NCI-H345 treated with DMSO at 0.1 percent for 48 hours (cell line): ENCODE results near the gene ARIH2.
"Not testable (repeated sequence)": the region's sequence is repeated elsewhere in the genome, so short reads cannot be mapped to it uniquely, and the experiment has no call there.

Source experiments
- DNase-seq: peaks from one replicate; lab custom pipeline; 2025; ENCODE audit not compliant: unreplicated experiment; lab: John Stamatoyannopoulos, UW

Gene ARIH2

GRCh38 chr3:49001155-49001554, 82.5 kb downstream of the ARIH2 start:
- no peak for DNase-seq

GRCh38 chr3:49004352-49005302, 86.0 kb downstream of the ARIH2 start:
- DNase-seq: no peak

- DNase-seq: no peak
Observed at GRCh38 chr3:49005303-49005680, 86.7 kb downstream of the ARIH2 start.

- no peak for DNase-seq
Observed at GRCh38 chr3:49005998-49006397, 87.4 kb downstream of the ARIH2 start.

GRCh38 chr3:49006408-49007067, 87.9 kb downstream of the ARIH2 start:
- no peak for DNase-seq

DNA sequence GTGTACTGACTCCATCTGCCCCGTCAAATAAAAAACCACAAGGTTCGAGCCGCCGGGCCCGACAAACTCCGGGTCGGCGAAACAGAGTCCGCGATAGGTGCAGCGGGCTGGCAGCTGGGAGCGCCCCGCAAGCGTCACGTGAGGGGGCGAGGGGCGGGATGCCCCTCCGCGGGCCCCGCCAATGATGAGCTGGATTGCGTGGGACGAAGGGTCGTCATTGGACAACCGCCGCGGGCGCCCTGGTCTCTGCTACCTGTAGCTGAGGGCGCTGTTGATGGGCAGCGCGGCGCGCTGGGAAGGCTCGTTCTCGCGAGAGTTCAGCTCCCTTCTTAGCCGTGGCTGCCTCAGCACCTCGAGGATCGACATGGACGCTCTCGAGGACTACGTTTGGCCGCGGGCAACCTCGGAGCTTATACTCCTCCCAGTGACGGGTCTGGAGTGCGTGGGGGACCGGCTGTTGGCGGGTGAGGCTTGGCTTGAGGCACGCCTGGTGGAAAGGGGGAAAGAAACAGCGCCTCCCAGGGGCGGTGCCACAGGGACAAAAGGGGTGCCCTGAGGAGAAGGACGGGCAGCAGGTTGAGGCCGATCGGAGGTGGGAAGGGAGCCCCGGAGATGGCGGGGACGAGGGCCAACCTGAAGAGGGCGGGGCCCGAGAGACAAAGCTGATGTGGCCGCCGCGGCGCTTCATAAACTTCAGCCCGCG, 88.6 kb downstream of the ARIH2 start, which contains the start of gene WDR6:
Gene WDR6, plus strand, starts transcription at position 324 of the 703 bp plus-strand sequence. Its CDS starts 41 bp downstream, at position 365.
- peak; percentile 79 for DNase-seq

GRCh38 chr3:49007771-49008528, 89.3 kb downstream of the ARIH2 start:
- no peak for DNase-seq

DNA sequence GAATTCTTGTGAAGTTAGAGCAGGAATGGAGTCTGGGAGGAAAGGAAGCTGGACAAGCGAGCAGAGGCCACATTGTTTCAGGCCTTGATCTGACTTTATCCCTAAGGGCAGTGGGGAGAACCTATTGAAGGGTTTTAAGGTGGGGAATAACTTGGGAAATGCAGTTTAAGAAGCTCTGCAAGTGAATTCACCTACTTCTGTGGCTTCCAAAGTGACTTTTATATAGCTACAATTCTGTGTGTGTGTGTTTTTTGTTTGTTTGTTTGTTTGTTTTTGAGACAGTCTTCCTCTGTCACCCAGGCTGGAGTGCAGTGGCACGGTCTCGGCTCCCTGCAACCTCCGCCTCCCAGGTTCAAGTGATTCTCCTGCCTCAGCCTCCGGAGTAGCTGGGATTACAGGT, 90.0 kb downstream of the ARIH2 start:
- DNase-seq: not testable (repeated sequence)

- DNase-seq: no peak
Observed at GRCh38 chr3:49009396-49009795, 90.8 kb downstream of the ARIH2 start.

DNA sequence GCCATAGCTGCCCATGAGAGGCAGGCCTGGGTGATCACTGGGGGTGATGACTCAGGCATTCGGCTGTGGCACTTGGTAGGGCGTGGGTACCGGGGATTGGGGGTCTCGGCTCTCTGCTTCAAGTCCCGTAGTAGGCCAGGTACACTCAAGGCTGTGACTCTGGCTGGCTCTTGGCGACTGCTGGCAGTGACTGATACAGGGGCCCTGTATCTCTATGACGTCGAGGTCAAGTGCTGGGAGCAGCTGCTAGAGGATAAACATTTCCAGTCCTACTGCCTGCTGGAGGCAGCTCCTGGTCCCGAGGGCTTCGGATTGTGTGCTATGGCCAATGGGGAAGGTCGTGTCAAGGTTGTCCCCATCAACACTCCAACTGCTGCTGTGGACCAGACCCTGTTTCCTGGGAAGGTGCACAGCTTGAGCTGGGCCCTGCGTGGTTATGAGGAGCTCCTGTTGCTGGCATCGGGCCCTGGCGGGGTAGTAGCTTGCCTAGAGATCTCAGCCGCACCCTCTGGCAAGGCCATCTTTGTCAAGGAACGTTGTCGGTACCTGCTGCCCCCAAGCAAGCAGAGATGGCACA, 93.9 kb downstream of the ARIH2 start:
- no peak for DNase-seq

GRCh38 chr3:49013113-49013737, 94.6 kb downstream of the ARIH2 start:
- no peak for DNase-seq

- DNase-seq: no peak
Observed at GRCh38 chr3:49013738-49014660, 95.4 kb downstream of the ARIH2 start.

DNA sequence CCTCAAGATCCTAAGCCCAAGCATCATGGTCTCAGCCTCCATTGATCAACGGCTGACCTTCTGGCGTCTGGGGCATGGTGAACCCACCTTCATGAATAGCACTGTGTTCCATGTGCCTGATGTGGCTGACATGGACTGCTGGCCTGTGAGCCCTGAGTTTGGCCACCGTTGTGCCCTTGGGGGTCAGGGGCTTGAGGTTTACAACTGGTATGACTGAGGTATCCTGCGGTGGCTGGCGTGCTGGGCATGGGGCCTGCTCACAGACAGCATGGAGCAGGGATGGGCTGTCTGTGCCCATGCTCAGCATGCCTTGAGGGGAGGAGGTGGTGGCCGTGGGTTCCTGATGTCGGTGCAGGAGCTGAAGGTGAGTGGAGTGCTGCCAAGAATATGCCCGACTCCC, 96.4 kb downstream of the ARIH2 start:
- DNase-seq: no peak

DNA sequence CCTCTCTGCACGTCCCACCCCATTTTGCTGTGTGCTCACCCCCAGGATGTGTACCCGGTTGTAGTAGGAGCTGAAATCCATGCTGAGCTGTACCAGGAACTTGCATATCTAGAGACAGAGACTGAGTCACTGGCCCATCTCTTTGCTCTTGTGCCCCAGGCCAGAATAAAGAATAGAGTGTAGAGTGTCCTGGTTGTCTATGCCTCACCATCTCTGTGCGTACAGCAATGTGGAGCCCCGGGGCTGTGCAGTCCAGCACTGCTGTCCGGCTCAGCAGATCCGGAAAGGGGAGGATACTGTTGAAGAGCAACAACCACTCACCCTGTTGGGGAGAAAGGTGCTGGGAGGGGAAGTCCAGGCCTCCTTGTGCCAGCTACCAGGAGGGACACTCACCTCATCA, 97.1 kb downstream of the ARIH2 start:
- DNase-seq: no peak

- no peak for DNase-seq
Observed at GRCh38 chr3:49016414-49017228, 98.0 kb downstream of the ARIH2 start.

DNA sequence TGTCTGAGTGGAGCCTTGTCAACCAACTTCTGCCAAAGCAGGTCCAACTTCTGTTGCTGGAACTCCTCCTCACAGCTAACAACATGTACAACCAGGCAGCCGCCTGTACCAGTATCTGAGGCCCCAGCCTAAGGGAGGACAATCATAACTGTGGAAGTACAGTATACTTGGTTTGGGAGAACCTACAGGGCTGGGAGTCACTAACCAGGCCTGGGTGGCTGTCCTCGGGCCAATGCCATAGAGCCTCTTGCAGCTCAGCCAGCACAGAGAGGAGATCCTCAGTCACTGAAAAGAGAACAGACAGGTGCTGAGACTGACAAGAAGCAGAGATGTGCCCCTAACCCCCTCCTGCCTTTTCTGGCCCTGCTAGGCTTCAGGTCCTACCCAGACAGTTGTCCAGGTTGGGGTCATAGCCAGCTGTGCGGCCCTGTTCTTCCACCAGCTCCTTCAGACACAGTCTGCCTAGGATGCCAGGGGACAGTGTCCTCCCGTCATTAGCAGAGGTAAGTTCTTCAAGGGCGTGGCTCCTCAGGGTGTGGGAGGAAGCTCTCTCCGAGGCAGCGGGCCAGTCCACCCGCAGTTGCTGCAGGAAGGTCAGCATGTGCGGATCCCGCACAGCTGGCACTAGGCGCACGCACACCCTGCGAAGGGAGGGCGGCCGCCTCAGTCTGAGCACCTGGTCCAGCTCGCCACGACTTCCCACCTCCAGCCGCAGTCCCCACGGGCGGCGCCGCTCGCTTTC, 98.8 kb downstream of the ARIH2 start:
- no peak for DNase-seq

- peak; percentile 29 for DNase-seq
Observed at GRCh38 chr3:49017971-49018706, 99.5 kb downstream of the ARIH2 start, which contains the start of gene DALRD3. Gene DALRD3, minus strand, starts transcription at chr3:49018580. Its CDS starts 16 bp downstream, at chr3:49018564.
